MV-4-11 (cell line): ENCODE results near the gene HMX1.

Experiments
- DNase-seq: peaks from one replicate; lab custom pipeline; 2025; lab: John Stamatoyannopoulos, UW

The HMX1 gene

GRCh38 chr4:8840006-8840793, 31.4 kb downstream of the HMX1 start:
- DNase-seq: no peak

- no peak for DNase-seq
Observed at GRCh38 chr4:8838961-8839431, 32.6 kb downstream of the HMX1 start.

GRCh38 chr4:8838296-8838960, 33.2 kb downstream of the HMX1 start:
- no peak for DNase-seq

- DNase-seq: no peak
Observed at GRCh38 chr4:8837181-8837841, 34.3 kb downstream of the HMX1 start.

- DNase-seq: no peak
Observed at GRCh38 chr4:8836664-8837171, 34.9 kb downstream of the HMX1 start.

- DNase-seq: no peak
Observed at GRCh38 chr4:8835521-8836365, 35.9 kb downstream of the HMX1 start.

- DNase-seq: peak; percentile 32
Observed at GRCh38 chr4:8834681-8835220, 36.9 kb downstream of the HMX1 start.

GRCh38 chr4:8832113-8832915, 39.3 kb downstream of the HMX1 start:
- no peak for DNase-seq

- no peak for DNase-seq
Observed at GRCh38 chr4:8831221-8832112, 40.2 kb downstream of the HMX1 start.

- no peak for DNase-seq
Observed at GRCh38 chr4:8830611-8831200, 40.9 kb downstream of the HMX1 start.

GRCh38 chr4:8830056-8830455, 41.6 kb downstream of the HMX1 start:
- no peak for DNase-seq

GRCh38 chr4:8829584-8829983, 42.1 kb downstream of the HMX1 start:
- DNase-seq: no peak

GRCh38 chr4:8828869-8829268, 42.8 kb downstream of the HMX1 start:
- no peak for DNase-seq

- no peak for DNase-seq
Observed at GRCh38 chr4:8821151-8821950, 50.3 kb downstream of the HMX1 start.

GRCh38 chr4:8820178-8821102, 51.2 kb downstream of the HMX1 start:
- DNase-seq: no peak

GRCh38 chr4:8819473-8820177, 52.0 kb downstream of the HMX1 start:
- DNase-seq: peak; percentile 86

- no peak for DNase-seq
Observed at GRCh38 chr4:8819019-8819418, 52.6 kb downstream of the HMX1 start.
